HG03095 (cell line): ENCODE data around the gene ATE1.

Experiments
- ATAC-seq: cut with Tn5 transposase; IDR thresholded peaks from one replicate; pipeline ENCODE4 v1.9.1; 2021; ENCODE audit warnings: moderate library complexity; ENCODE audit not compliant: unreplicated experiment

Gene ATE1

GRCh38 chr10:121879476-121879875, 48.4 kb downstream of the ATE1 start:
- no peak for ATAC-seq

GRCh38 chr10:121873236-121873635, 54.6 kb downstream of the ATE1 start:
- ATAC-seq: no peak

- ATAC-seq: no peak
Measured at GRCh38 chr10:121870413-121870812, 57.4 kb downstream of the ATE1 start.

- ATAC-seq: no peak
Measured at GRCh38 chr10:121865554-121865953, 62.3 kb downstream of the ATE1 start.

GRCh38 chr10:121864653-121865052, 63.2 kb downstream of the ATE1 start:
- ATAC-seq: no peak

GRCh38 chr10:121864168-121864567, 63.7 kb downstream of the ATE1 start:
- ATAC-seq: no peak

- no peak for ATAC-seq
Measured at GRCh38 chr10:121862649-121863048, 65.2 kb downstream of the ATE1 start.

- no peak for ATAC-seq
Measured at GRCh38 chr10:121862042-121862441, 65.8 kb downstream of the ATE1 start.

- ATAC-seq: no peak
Measured at GRCh38 chr10:121860810-121861209, 67.0 kb downstream of the ATE1 start.

- ATAC-seq: no peak
Measured at GRCh38 chr10:121854809-121855445, 72.9 kb downstream of the ATE1 start.

- ATAC-seq: no peak
Measured at GRCh38 chr10:121853950-121854349, 73.9 kb downstream of the ATE1 start.

- no peak for ATAC-seq
Measured at GRCh38 chr10:121851786-121852185, 76.0 kb downstream of the ATE1 start.

- ATAC-seq: no peak
Measured at GRCh38 chr10:121848082-121848481, 79.7 kb downstream of the ATE1 start.

GRCh38 chr10:121846555-121846954, 81.3 kb downstream of the ATE1 start:
- ATAC-seq: no peak

- no peak for ATAC-seq
Measured at GRCh38 chr10:121845044-121845784, 82.6 kb downstream of the ATE1 start.

GRCh38 chr10:121844537-121844936, 83.3 kb downstream of the ATE1 start:
- ATAC-seq: no peak

- ATAC-seq: no peak
Measured at GRCh38 chr10:121843379-121843778, 84.5 kb downstream of the ATE1 start.

- no peak for ATAC-seq
Measured at GRCh38 chr10:121841862-121842261, 86.0 kb downstream of the ATE1 start.

GRCh38 chr10:121838931-121839330, 88.9 kb downstream of the ATE1 start:
- ATAC-seq: no peak

GRCh38 chr10:121838149-121838548, 89.7 kb downstream of the ATE1 start:
- no peak for ATAC-seq

GRCh38 chr10:121836171-121836570, 91.7 kb downstream of the ATE1 start:
- no peak for ATAC-seq

- no peak for ATAC-seq
Measured at GRCh38 chr10:121835376-121835775, 92.5 kb downstream of the ATE1 start.

- no peak for ATAC-seq
Measured at GRCh38 chr10:121834757-121835156, 93.1 kb downstream of the ATE1 start.
